HG03520 (cell line): Measurements from ENCODE around the gene XRRA1.

Source experiments
- ATAC-seq: cut with Tn5 transposase; IDR thresholded peaks from one replicate; pipeline ENCODE4 v1.9.1; 2021; ENCODE audit warnings: mild to moderate bottlenecking, moderate library complexity; ENCODE audit not compliant: unreplicated experiment

The XRRA1 gene

GRCh38 chr11:74952752-74953151 is 3.9 kb upstream of the XRRA1 start:
- ATAC-seq: no peak

GRCh38 chr11:74951226-74951625 is 2.3 kb upstream of the XRRA1 start:
- no peak for ATAC-seq

DNA sequence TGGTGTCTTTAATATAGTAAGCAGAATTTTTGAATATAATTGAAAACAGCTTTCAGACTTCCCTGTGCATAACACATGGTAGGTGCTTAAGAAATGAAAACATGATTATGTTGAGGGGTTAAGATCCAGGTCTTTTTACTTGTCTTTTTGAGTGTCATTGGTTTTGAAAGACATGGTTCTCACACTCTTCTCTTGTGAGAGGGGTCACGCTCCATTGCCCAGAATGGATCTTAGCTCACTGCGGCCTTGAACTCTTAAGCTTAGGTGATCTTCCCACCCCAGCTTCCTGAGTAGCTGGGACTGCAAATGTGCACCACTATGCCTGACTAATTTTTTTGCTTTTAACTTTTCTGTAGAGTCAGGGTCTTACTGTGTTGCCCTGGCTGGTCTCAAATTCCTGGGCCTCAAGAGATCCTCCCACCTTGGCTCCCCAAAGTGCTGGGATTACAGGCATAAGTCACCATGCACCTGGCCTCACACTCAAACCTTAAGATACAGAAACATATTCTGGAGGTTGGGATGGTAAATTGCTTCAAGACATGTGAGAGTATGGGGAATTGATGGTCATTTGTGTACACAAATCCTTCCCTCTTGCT is 1.6 kb upstream of the XRRA1 start:
- no peak for ATAC-seq

DNA sequence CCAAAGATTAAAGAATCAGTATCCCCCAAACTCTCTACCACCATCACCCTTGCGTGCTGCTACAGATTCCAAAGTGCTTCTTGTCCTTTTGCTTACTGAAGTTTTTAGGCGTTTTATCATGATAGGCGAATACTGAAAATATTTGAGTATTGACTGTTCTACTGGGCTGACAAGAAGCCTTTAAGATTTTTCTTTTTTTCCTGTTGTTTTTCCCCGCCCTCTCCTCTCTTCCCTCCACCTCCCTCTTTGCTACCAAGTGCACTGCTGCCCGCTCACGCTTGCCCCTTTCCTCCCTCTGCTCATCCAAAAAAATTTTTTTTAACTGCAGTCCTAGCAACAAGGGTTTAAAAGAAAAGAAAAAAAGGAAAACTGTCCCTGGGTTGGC is 854 bp upstream of the XRRA1 start:
- ATAC-seq: no peak

GRCh38 chr11:74948546-74948897 is 369 bp downstream of the XRRA1 start:
- no peak for ATAC-seq

DNA sequence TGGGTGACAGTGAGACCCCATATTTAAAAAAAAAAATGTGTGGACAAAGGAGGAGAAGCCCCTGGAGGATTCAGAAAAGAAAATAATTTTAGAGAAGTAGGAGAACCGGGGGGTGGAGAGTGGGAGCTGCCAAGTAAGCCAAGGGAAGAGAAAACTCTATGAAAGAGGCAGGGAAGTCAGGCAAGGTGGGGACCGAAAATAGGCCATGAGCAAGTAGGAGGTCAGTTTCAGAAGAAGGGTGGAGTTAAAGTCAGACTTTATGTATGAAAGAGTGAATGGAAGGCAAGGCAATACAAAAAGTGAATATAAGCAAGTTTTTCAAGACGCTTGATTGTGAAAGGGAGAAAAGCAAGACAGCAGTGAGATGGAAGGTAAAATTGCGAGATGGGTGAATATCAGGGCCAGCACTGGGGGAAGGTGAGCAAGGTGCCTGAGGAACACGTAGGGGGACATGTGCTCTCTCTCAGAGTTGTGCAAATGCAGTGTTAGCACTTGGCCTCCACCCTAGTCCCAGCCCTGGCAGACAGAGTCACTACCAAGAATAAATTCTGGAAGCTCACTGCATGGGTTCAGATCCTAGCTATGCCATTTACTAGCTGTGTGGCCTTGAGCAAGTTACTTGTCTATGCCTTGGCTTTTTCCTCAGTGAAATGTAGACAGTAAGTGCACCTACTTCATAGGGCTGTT is 6.7 kb downstream of the XRRA1 start:
- ATAC-seq: no peak

DNA sequence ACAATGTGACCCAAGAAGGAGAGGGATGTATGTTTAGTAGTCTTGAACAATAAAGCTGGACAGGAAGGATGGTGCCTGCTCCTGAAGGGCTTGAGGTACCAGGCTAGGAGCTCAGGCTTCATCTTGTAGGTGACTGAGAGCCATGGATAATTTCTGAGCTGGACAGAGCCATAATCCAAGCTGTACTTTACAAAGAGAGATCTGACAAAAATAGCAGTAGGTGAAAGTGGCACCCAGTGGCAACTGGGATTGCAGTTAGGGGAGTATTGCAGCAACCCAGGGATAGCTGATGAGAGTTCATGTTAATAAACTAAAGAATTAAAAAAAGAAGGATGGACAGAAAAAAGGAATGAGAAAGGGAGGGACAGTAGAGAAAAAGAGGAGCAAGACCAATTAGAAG is 7.4 kb downstream of the XRRA1 start:
- no peak for ATAC-seq

- ATAC-seq: no peak
Measured at GRCh38 chr11:74937696-74938475, 11.0 kb downstream of the XRRA1 start.

DNA sequence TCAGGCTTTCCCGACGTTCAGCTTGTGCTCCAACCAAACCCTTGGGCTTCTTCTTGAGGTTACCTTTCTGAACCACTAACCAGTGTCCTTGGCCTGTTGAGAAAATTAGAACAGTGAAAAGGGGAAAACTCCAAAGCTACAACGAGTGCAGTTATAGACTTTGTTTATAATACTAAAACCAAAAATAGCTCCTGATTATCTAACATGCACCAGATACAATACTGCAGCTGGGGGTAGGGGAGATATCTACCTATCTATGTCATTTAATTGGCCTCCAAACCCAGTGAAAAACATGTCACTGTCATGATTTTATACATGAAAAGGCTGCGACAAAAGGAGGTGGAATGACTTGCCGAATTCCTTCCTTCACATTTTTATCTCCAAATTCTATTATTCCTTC is 11.9 kb downstream of the XRRA1 start:
- no peak for ATAC-seq

DNA sequence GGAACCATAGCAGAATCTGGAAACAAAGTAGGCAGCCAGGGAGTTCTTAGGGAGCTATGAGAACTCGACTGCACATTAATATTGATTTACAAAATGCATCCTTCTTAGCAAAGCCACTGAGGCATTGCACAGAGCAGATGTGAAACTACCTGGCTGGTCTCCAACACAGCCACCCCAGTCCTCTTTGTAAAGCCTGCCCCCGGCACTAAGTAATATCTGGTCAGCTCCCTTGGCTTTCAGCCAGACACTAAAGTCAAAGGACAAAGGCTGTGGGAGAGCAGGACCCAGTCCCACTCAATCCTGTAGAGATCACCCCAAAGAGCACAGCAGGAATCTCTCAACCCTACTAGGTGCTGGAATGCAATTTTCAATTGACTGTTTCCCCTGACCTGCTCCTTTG is 12.8 kb downstream of the XRRA1 start:
- ATAC-seq: no peak

GRCh38 chr11:74935285-74935684 is 13.6 kb downstream of the XRRA1 start:
- no peak for ATAC-seq

- no peak for ATAC-seq
Measured at GRCh38 chr11:74933765-74934164, 15.1 kb downstream of the XRRA1 start.

DNA sequence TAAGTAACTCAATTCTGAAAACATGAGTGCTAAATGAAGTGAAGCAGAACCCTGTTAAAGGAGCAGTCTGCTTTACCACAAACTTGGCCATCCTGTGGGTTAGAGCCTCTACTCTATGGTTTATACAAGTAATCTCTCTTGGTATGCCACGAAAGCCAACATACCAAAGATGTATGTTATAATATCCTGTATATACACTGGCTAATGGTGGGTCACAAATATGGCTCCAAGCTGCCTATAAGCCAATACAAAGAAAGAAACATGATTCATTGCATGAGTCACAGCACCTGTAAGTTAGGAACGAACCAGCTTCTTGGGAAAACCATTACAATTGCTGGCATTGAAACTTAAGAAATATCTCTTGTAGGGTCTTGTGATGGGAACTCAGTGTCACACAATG is 16.1 kb downstream of the XRRA1 start:
- ATAC-seq: no peak

- no peak for ATAC-seq
Measured at GRCh38 chr11:74932169-74932568, 16.7 kb downstream of the XRRA1 start.

- ATAC-seq: no peak
Measured at GRCh38 chr11:74929431-74930363, 19.2 kb downstream of the XRRA1 start.

- no peak for ATAC-seq
Measured at GRCh38 chr11:74927496-74927895, 21.4 kb downstream of the XRRA1 start.

DNA sequence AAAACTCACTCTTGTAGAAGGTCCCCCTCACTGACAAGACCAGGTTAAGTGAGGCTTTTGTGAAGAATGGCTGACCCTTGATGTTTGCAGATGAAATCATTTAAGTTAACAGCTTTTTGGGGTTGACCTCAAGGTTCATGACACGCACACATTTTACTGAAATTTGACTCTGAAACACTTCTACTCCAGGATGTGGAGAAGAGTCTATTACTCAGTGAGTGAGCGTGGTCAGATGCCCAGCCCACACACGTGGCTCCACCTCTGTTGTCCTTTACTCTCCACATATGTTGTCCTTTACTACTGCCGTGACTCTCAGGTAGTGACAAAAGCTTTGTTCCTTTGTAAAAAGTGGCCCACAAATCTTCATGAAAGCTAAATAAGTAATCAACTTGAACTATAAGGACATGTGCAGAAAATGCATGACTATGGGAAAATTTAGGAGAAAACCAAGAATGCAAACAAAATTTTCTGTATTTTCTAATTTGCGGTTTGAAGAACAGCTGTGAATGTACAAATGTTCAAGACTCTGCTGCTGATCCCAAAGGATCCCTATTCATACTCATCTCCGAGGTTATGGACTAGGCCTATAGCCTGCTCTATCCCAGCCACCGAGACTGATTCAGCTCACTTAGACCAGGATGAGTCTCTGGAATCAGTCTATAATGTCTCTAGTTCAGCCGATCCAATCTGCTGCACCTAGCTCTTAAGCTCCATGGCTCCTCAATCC is 22.4 kb downstream of the XRRA1 start:
- ATAC-seq: no peak

- ATAC-seq: no peak
Measured at GRCh38 chr11:74925281-74925680, 23.6 kb downstream of the XRRA1 start.

- ATAC-seq: no peak
Measured at GRCh38 chr11:74923125-74923524, 25.8 kb downstream of the XRRA1 start.

- no peak for ATAC-seq
Measured at GRCh38 chr11:74909812-74910211, 39.1 kb downstream of the XRRA1 start.

DNA sequence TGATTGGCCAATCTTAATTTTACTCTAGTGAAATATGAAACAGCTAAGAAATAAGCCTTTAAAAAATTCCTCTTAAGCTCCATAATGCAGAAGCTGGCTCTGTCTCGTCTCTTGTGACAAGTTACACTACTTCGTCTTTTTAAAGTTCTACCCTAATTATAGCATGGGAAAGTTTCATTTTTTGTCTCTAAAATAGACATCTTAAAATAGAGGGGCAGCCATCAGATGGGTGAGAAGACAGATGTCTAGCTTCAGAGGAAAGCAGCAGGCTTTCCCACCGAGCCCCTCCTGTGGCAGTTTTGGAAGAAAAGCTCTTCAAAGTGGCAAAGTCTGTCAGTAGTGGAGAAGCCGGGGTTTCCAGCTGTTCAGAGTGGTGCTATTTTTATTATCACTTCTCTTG is 39.5 kb downstream of the XRRA1 start:
- no peak for ATAC-seq
